ENCODE data around the gene MUSTN1.

The MUSTN1 gene

GRCh38 chr3:52786330-52787215 lies 48.2 kb downstream of the MUSTN1 start:
- WGBS, 2 experiments (ENCODE audit: insufficient coverage in 2 of 2) = 88 to 90% methylated on average over 12 to 18 of the region's 19 CpGs
- no peak overlapping the region for H3K4me3 ChIP-seq (ENCODE audit: extremely low read depth, insufficient read depth, low read length, poor library complexity, severe bottlenecking)
- H3K4me1 ChIP-seq (ENCODE audit: control insufficient read depth, insufficient read depth, low read length, poor library complexity, severe bottlenecking) = no peaks in the 10 kb centered on the region
- H3K36me3 ChIP-seq (ENCODE audit: control insufficient read depth, insufficient read depth, low read length) = no peaks in the 10 kb centered on the region
- H3K27ac ChIP-seq (ENCODE audit: low read depth, low read length, severe bottlenecking) = no peak overlapping the region
- H3K9me3 ChIP-seq (ENCODE audit: control insufficient read depth, low read length) = no peaks in the 10 kb centered on the region

- WGBS, 2 experiments (ENCODE audit: insufficient coverage in 2 of 2) = 93% methylated on average over 4 of the region's 5 CpGs
- no peak overlapping the region for H3K27ac ChIP-seq (ENCODE audit: low read depth, low read length, severe bottlenecking)
- H3K4me1 ChIP-seq (ENCODE audit: control insufficient read depth, insufficient read depth, low read length, poor library complexity, severe bottlenecking) = no peaks in the 10 kb centered on the region
- no peak overlapping the region for H3K4me3 ChIP-seq (ENCODE audit: extremely low read depth, insufficient read depth, low read length, poor library complexity, severe bottlenecking)
- no peaks in the 10 kb centered on the region for H3K9me3 ChIP-seq (ENCODE audit: control insufficient read depth, low read length)
- H3K36me3 ChIP-seq (ENCODE audit: control insufficient read depth, insufficient read depth, low read length) = no peaks in the 10 kb centered on the region
These were observed 49.8 kb downstream of the MUSTN1 start for GRCh38 chr3:52784931-52785590.

- 87 to 90% methylated on average over 15 to 18 of the region's 18 CpGs for WGBS, 2 experiments (ENCODE audit: insufficient coverage in 2 of 2)
- H3K4me3 ChIP-seq (ENCODE audit: extremely low read depth, insufficient read depth, low read length, poor library complexity, severe bottlenecking) = no peak overlapping the region
- H3K36me3 ChIP-seq (ENCODE audit: control insufficient read depth, insufficient read depth, low read length) = no peaks in the 10 kb centered on the region
These were observed 50.7 kb downstream of the MUSTN1 start for GRCh38 chr3:52784021-52784621.

GRCh38 chr3:52783211-52783555 lies 51.6 kb downstream of the MUSTN1 start:
- Histone ChIP-seq H3K9me3 (ENCODE audit: control insufficient read depth, low read length) (no peaks in the 10 kb centered on the region), H3K36me3 (ENCODE audit: control insufficient read depth, insufficient read depth, low read length) (no peaks in the 10 kb centered on the region), H3K4me3 (ENCODE audit: extremely low read depth, insufficient read depth, low read length, poor library complexity, severe bottlenecking) (no peak overlapping the region), H3K27ac (ENCODE audit: low read depth, low read length, severe bottlenecking) (no peak overlapping the region), H3K4me1 (ENCODE audit: control insufficient read depth, insufficient read depth, low read length, poor library complexity, severe bottlenecking) (no peaks in the 10 kb centered on the region)
- 88% methylated on average over 3 of the region's 3 CpGs for WGBS, 2 experiments (ENCODE audit: insufficient coverage in 2 of 2)

More at GRCh38 chr3:52784021-52784621, 50.7 kb downstream of the MUSTN1 start:
- H3K4me1 ChIP-seq (ENCODE audit: control insufficient read depth, insufficient read depth, low read length, poor library complexity, severe bottlenecking) = no peaks in the 10 kb centered on the region
- no peaks in the 10 kb centered on the region for H3K9me3 ChIP-seq (ENCODE audit: control insufficient read depth, low read length)
- no peak overlapping the region for H3K27ac ChIP-seq (ENCODE audit: low read depth, low read length, severe bottlenecking)
